Measurements from ENCODE around the gene CADM4. TPM values are rescaled to one million over a fixed set of nuclear protein-coding genes. Genes with fewer than 3 reads are reported as not detected.

The CADM4 gene
- total RNA-seq, 6 donors from 2014 or later: 6.2 to 9.2 (median 7.8) TPM

DNA sequence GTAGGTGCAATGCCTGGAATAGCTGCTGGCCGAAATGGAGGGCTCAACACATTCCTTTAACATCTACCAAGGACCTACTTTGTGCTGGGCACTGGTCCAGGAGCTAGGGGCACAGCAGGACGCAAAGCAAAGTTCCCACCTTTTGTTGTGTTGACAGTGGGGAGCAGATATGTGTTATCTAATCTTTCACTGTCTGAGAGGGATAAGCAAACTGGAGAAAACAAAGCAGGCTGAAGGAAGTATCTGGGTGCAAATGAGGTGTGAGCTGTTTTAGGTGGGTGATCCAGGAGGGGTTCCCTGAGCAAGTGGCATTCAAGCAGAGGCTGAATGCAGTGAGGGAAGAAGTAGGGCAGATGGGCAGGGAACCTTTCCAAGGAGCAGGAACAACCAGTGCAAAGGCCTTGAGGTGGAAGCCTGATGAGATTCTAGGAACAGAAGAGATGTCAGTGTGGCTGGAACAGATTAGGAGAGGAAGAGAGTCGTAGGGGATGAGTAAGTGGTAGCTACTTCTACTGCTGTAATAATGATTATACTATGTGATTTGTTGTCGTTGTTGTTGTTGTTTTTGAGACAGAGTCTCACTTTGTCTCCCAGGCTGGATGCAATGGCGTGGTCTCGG lies 32.5 kb upstream of the CADM4 start:
- peak overlapping the region in 1 of 4 donors; percentile 92 for H3K27ac ChIP-seq
- whole genome bisulfite sequencing, 2 donors: 54 to 69% methylated on average over 3 of the region's 6 CpGs
- H3K36me3 ChIP-seq: peaks cover 0 to 3% (median 2%) of the 10 kb centered on the region in 4 donors

DNA sequence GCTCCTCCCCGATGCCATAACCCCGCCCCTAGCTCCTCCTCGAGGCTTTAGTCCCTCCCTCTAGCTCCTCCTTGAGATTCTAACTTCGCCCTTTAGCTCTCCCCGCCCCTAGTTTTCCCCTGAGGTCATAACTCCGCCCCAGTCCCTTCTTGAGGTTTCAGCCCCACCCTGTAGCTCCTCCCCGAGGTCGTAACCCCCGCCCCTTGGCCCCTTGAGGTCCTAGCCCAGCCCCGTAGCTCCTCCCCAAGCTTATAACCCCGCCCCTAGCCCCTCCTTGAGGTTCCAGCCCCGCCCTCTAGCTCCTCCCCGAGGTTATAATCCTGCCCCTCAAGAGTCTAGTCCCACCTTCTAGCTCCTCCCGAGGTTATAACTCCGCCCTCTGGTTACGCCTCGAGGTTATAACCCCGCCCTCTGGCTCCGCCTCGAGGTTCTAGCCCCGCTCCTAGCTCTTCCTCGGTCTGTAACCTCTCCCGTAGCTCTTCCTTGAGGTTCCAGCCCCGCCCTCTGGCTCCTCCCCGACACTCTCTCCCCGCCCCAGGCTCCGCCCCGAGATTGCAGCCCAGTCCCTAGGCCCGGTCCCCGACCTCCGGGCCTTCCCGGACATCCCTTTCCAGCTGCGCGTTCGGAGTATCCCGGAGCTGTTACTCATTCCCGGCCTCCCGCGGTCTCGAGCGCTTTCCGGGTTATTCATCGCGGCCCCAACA lies 28.9 kb upstream of the CADM4 start:
- peak; percentile 90 to 93 for TF ChIP-seq POLR2AphosphoS5 (IDR thresholded peaks at IDR 0.05)
- no peak for TF ChIP-seq CTCF (IDR thresholded peaks at IDR 0.05)
- TF ChIP-seq POLR2A (IDR thresholded peaks at IDR 0.05): peak in 3 of 4 donors; percentile 80 to 93 (median 88)
- TF ChIP-seq EP300 (IDR thresholded peaks at IDR 0.05): no peak
- H3K4me1 ChIP-seq: peaks cover 19 to 59% (median 33%) of the 10 kb centered on the region in 4 donors
- peak overlapping the region; percentile 49 to 75 (median 62) for H3K4me3 ChIP-seq
- H3K27ac ChIP-seq: peak overlapping the region; percentile 92 to 98 (median 94)
- H3K9me3 ChIP-seq: no peaks in the 10 kb centered on the region
- ATAC-seq (ENCODE audit: low FRiP score in 2 of 2) (peak; percentile 93 to 98), DNase-seq (peak; percentile 98 to 99)
- H3K27me3 ChIP-seq: no peaks in the 10 kb centered on the region
- H3K36me3 ChIP-seq: peaks cover 0 to 33% (median 15%) of the 10 kb centered on the region in 4 donors
- 0 to 2% methylated on average over 43 to 44 of the region's 44 CpGs for WGBS, 2 donors

More for the DNA sequence above, 32.5 kb upstream of the CADM4 start:
- DNase-seq: no peak
- Histone ChIP-seq H3K4me1 (peaks cover 13 to 49% (median 30%) of the 10 kb centered on the region in 4 donors), H3K9me3 (no peaks in the 10 kb centered on the region), H3K4me3 (no peak overlapping the region), H3K27me3 (no peaks in the 10 kb centered on the region)
- ATAC-seq (ENCODE audit: low FRiP score in 2 of 2): no peak
- TF ChIP-seq POLR2A (IDR thresholded peaks at IDR 0.05) (no peak), POLR2AphosphoS5 (IDR thresholded peaks at IDR 0.05) (no peak), CTCF (IDR thresholded peaks at IDR 0.05) (no peak), EP300 (IDR thresholded peaks at IDR 0.05) (no peak)

DNA sequence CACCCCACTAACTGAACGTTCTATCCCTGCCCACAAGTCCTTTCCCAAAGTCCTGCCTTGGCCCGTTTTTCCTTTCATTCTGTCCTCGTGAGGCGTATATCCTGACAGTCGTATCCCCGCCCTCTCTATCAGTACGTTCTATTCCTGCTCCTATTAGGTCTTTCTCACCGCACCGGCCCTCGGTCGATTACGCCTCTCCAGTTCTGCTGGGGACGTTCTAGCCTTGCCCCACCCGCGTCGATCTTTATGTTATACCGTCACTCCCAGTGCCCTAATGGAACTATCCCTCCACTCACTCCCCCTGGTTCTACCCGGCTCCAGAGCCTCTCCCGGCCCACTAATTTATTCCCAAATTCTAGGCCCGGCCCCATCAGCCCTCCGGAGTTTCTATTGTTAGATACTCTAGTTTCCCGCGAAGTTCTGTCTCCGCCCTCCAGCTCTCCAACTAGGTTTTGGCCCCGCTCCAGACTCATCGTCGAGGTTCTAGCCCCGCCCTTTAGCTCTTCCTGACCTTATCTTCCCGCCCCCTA lies 28.3 kb upstream of the CADM4 start:
- peak overlapping the region in 3 of 4 donors; percentile 49 to 75 (median 56) for H3K4me3 ChIP-seq
- peak overlapping the region; percentile 40 to 95 (median 93) for H3K27ac ChIP-seq
- peaks cover 0 to 40% (median 18%) of the 10 kb centered on the region in 4 donors for H3K36me3 ChIP-seq
- H3K9me3 ChIP-seq: no peaks in the 10 kb centered on the region
- TF ChIP-seq EP300 (IDR thresholded peaks at IDR 0.05): no peak
- TF ChIP-seq POLR2AphosphoS5 (IDR thresholded peaks at IDR 0.05): no peak
- no peak for TF ChIP-seq POLR2A (IDR thresholded peaks at IDR 0.05)
- no peak for TF ChIP-seq CTCF (IDR thresholded peaks at IDR 0.05)
- DNase-seq (no peak), ATAC-seq (ENCODE audit: low FRiP score in 2 of 2) (no peak)
- no peaks in the 10 kb centered on the region for H3K27me3 ChIP-seq
- peaks cover 19 to 59% (median 36%) of the 10 kb centered on the region in 4 donors for H3K4me1 ChIP-seq
- WGBS, 2 donors: 9 to 16% methylated on average over 29 of the region's 29 CpGs

GRCh38 chr19:43667126-43667875 lies 27.7 kb upstream of the CADM4 start:
- peak overlapping the region; percentile 40 to 95 (median 93) for H3K27ac ChIP-seq
- H3K4me1 ChIP-seq: peaks cover 19 to 57% (median 38%) of the 10 kb centered on the region in 4 donors

More at GRCh38 chr19:43667126-43667875, 27.7 kb upstream of the CADM4 start:
- 65 to 70% methylated on average over 25 to 26 of the region's 26 CpGs for WGBS, 2 donors
- peak overlapping the region in 3 of 4 donors; percentile 49 to 75 (median 56) for H3K4me3 ChIP-seq
- no peak for DNase-seq
- TF ChIP-seq POLR2AphosphoS5 (IDR thresholded peaks at IDR 0.05) (no peak), POLR2A (IDR thresholded peaks at IDR 0.05) (no peak), EP300 (IDR thresholded peaks at IDR 0.05) (no peak), CTCF (IDR thresholded peaks at IDR 0.05) (no peak)
- no peaks in the 10 kb centered on the region for H3K27me3 ChIP-seq
- peaks cover 0 to 44% (median 19%) of the 10 kb centered on the region in 4 donors for H3K36me3 ChIP-seq
- ATAC-seq (ENCODE audit: low FRiP score in 2 of 2): no peak
- no peaks in the 10 kb centered on the region for H3K9me3 ChIP-seq
